T-cell (primary cell): ENCODE data around the gene RAB31. TPM values are rescaled to one million over a fixed set of nuclear protein-coding genes. Genes with fewer than 3 reads are reported as not detected.
"Not testable (repeated sequence)": the region's sequence is repeated elsewhere in the genome, so short reads cannot be mapped to it uniquely, and the experiment has no call there.

Experiments used
- ATAC-seq, 4 experiments: fragments of 200-7000 bp in 3 of 4; fragments of 150-1000 bp in 1 of 4; cut with Tn5 transposase; replicated peaks in 1 of 4; 1 replicate in 3 of 4; 2 replicates in 1 of 4; pipeline ENCODE4 v1.10.0; 2021; ENCODE audit warnings: moderate library complexity in 3 of 4, mild to moderate bottlenecking in 2 of 4, moderate number of reproducible peaks in 1 of 4
- CTCF ChIA-PET, 2 donors: fragments of 300-600 bp; sonication (Branson Sonifier 250); formaldehyde crosslinking; loops; one replicate each; lab custom pipeline; 2022; ENCODE audit warnings: antibody characterized with exemption in 2 of 2; lab: Charles Lee
- POLR2A ChIA-PET, 2 donors: fragments of 300-600 bp; sonication (Branson Sonifier 250); formaldehyde crosslinking; loops; one replicate each; lab custom pipeline; 2022; ENCODE audit warnings: antibody characterized with exemption in 2 of 2; lab: Charles Lee
- DNase-seq, 35 experiments: peaks; one replicate each; pipeline versions ENCODE4 v3.0.0 to v3.0.0-alpha.2; 2013 to 2023
- H3K27ac ChIP-seq: one replicate; pipeline ENCODE4 v1.5.1; 2013; ENCODE audit warnings: low read length
- H3K27me3 ChIP-seq, 2 experiments: replicated peaks in 1 of 2; 1 replicate in 1 of 2; 2 replicates in 1 of 2; pipeline versions ENCODE4 v1.6.1 to v1.7.0; 2013; ENCODE audit warnings: low read length in 1 of 2, mixed read lengths in 1 of 2; ENCODE audit not compliant: control insufficient read depth in 2 of 2, insufficient read depth in 2 of 2; ENCODE audit errors: extremely low read depth in 1 of 2
- H3K36me3 ChIP-seq, 2 donors: 1 replicate in 1 of 2; 2 replicates in 1 of 2; pipeline versions ENCODE4 v1.6.1 to v1.7.0; 2013; ENCODE audit warnings: low read length in 1 of 2; ENCODE audit not compliant: control insufficient read depth in 2 of 2, insufficient read depth in 1 of 2; ENCODE audit errors: extremely low read depth in 1 of 2
- H3K4me1 ChIP-seq, 2 experiments: 1 replicate in 1 of 2; 2 replicates in 1 of 2; pipeline versions ENCODE4 v1.6.1 to v1.7.0; 2013; ENCODE audit warnings: low read length in 2 of 2, mixed read lengths in 1 of 2; ENCODE audit not compliant: insufficient read depth in 2 of 2, control insufficient read depth in 1 of 2; ENCODE audit errors: extremely low read depth in 1 of 2
- H3K4me3 ChIP-seq, 2 donors: 1 replicate in 1 of 2; 2 replicates in 1 of 2; pipeline versions ENCODE4 v1.5.1 to v1.7.0; 2013; ENCODE audit warnings: mild to moderate bottlenecking in 2 of 2, low read length in 1 of 2, moderate library complexity in 1 of 2; ENCODE audit not compliant: control insufficient read depth in 1 of 2; ENCODE audit errors: extremely low read depth in 1 of 2
- H3K9me3 ChIP-seq: 2 replicates; pipeline ENCODE4 v1.7.0; 2013
- H3K27ac Mint-ChIP-seq, 2 donors: one replicate each; pipeline ENCODE4 v1.8.0; 2020 to 2021; ENCODE audit warnings: mild to moderate bottlenecking in 2 of 2, mixed read lengths in 2 of 2
- H3K27me3 Mint-ChIP-seq, 2 donors: one replicate each; pipeline ENCODE4 v1.8.0; 2021 to 2022; ENCODE audit warnings: mixed read lengths in 2 of 2
- H3K36me3 Mint-ChIP-seq: one replicate; pipeline ENCODE4 v1.8.0; 2021; ENCODE audit warnings: mixed read lengths
- H3K4me1 Mint-ChIP-seq, 3 donors: one replicate each; pipeline ENCODE4 v1.8.0; 2020 to 2022; ENCODE audit warnings: mixed read lengths in 3 of 3, mild to moderate bottlenecking in 1 of 3
- H3K4me3 Mint-ChIP-seq, 3 donors: one replicate each; pipeline ENCODE4 v1.8.0; 2020 to 2022; ENCODE audit warnings: mild to moderate bottlenecking in 3 of 3, mixed read lengths in 3 of 3, moderate library complexity in 3 of 3
- H3K9me3 Mint-ChIP-seq, 3 donors: one replicate each; pipeline ENCODE4 v1.8.0; 2020 to 2022; ENCODE audit warnings: mixed read lengths in 3 of 3
- WGBS: methylation state at CpG from one replicate; pipeline ENCODE4 v1.1.5; 2013; ENCODE audit warnings: missing lambda C conversion rate; ENCODE audit not compliant: insufficient coverage; 5-methylcytosine and 5-hydroxymethylcytosine counted together
- total RNA-seq, 35 experiments: library from RNA in 6 of 35; stranded (reverse) in 6 of 35; fragments of 120-200 nt in 1 of 35; gene quantifications; one replicate each; pipeline versions ENCODE4 v1.2.1 to v1.2.4 and lab custom pipeline; 2013 to 2026

The RAB31 gene
- total RNA-seq, 5 donors from 2014 or later (not counting 1 experiment from before 2014, with no cell fraction given), result 0.60 to 2.0 (median 1.5) TPM

DNA sequence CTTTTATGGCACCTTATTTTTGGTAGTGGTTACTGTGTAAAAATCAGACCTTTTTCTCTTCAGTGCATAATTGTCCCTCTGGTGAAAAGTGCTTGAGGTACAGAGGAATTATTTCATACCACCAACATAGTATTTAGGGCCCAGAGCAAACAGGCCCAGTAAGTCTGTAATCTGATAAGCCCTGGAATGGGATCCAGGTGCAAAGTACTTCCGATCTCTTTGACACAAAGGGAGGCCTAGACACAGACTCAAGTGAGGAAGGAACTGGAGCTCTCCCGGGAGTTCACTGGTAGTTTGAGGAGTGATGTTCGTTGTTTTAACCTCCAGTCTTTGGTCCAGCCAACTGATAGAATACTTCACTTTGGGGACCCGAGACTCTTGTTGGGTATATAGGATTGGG is 57.4 kb downstream of the RAB31 start:
- no peaks in the 10 kb centered on the region for H3K36me3 Mint-ChIP-seq
- H3K9me3 Mint-ChIP-seq, result no peaks in the 10 kb centered on the region
- no peak overlapping the region for H3K27ac Mint-ChIP-seq
- H3K4me3 Mint-ChIP-seq, result no peak overlapping the region
- ATAC-seq (no peak), DNase-seq (no peak)
- WGBS, result no CpG with 5 or more reads among the region's 4 CpGs
- H3K9me3 ChIP-seq, result no peaks in the 10 kb centered on the region
- no peaks in the 10 kb centered on the region for H3K36me3 ChIP-seq
- peaks cover 3 to 12% of the 10 kb centered on the region in 2 donors for H3K27me3 Mint-ChIP-seq
- no peak overlapping the region for H3K27ac ChIP-seq
- no peaks in the 10 kb centered on the region for H3K4me1 Mint-ChIP-seq
- ChIA-PET POLR2A (no interaction called here), CTCF (no interaction called here)
- peaks cover 0 to 5% of the 10 kb centered on the region in 2 experiments for H3K27me3 ChIP-seq
- no peak overlapping the region for H3K4me3 ChIP-seq
- H3K4me1 ChIP-seq, result no peaks in the 10 kb centered on the region

DNA sequence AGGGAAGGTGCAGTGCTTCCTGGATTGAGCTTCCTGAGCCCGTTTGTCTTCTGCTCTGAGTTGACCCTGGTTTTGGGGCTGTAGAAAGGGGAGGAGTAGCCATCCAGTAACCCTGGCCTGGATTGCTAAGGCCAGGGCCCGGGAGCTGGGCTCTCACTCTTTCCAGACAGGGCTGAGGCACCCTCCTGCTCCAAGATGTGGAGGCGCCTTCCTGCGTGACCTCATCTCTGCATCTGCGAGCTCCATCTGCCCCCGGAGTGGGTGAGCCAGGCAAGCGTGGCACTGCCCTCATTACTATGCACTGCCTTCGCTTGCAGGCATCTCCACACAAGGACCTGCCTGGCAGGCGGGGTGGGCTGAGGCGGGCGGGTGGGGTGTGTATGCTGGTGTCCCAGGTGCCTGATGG is 58.0 kb downstream of the RAB31 start:
- H3K27ac ChIP-seq, result no peak overlapping the region
- H3K36me3 ChIP-seq, result no peaks in the 10 kb centered on the region
- H3K27ac Mint-ChIP-seq, result no peak overlapping the region
- H3K9me3 ChIP-seq, result no peaks in the 10 kb centered on the region
- no peaks in the 10 kb centered on the region for H3K4me1 ChIP-seq
- ATAC-seq, result peak in 1 of 4 experiments; percentile 19
- no peak overlapping the region for H3K4me3 ChIP-seq
- DNase-seq, result no peak
- POLR2A ChIA-PET, result no interaction called here
- CTCF ChIA-PET, result no interaction called here
- H3K27me3 Mint-ChIP-seq, result peaks cover 0 to 12% of the 10 kb centered on the region in 2 donors
- H3K36me3 Mint-ChIP-seq, result no peaks in the 10 kb centered on the region
- no peaks in the 10 kb centered on the region for H3K9me3 Mint-ChIP-seq
- H3K4me3 Mint-ChIP-seq, result no peak overlapping the region
- peaks cover 0 to 5% of the 10 kb centered on the region in 2 experiments for H3K27me3 ChIP-seq
- 69% methylated on average over 9 of the region's 11 CpGs for WGBS
- no peaks in the 10 kb centered on the region for H3K4me1 Mint-ChIP-seq

DNA sequence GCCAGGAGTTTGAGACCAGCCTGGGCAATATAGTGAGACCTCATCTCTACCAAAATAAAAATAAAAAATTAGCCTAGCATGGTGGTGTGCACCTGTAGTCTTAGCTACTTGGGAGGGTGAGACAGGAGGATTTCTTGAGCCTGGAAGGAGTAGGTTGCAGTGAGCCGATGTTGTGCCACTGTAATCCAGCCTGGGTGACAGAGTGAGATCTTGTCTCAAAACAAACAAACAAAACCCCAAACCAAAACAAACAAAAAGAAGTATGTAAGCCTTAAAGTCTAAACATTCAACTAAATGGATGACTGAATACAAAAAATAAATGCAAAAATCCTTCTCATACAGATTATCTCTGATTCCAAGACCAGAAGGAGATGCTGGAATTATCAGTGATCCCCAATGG is 58.6 kb downstream of the RAB31 start:
- Histone ChIP-seq H3K4me3 (no peak overlapping the region), H3K9me3 (no peaks in the 10 kb centered on the region), H3K4me1 (no peaks in the 10 kb centered on the region), H3K27me3 (peaks cover 0 to 6% of the 10 kb centered on the region in 2 experiments), H3K36me3 (no peaks in the 10 kb centered on the region), H3K27ac (no peak overlapping the region)
- Mint-ChIP-seq H3K4me3 (no peak overlapping the region), H3K9me3 (no peaks in the 10 kb centered on the region), H3K4me1 (peaks cover 0 to 5% (median 0%) of the 10 kb centered on the region in 3 donors), H3K36me3 (no peaks in the 10 kb centered on the region), H3K27ac (no peak overlapping the region), H3K27me3 (peaks cover under 1 to 18% of the 10 kb centered on the region in 2 donors)
- WGBS, result no CpG with 5 or more reads among the region's 1 CpG
- no peak for ATAC-seq
- ChIA-PET CTCF (no interaction called here), POLR2A (no interaction called here)
- DNase-seq, result no peak

DNA sequence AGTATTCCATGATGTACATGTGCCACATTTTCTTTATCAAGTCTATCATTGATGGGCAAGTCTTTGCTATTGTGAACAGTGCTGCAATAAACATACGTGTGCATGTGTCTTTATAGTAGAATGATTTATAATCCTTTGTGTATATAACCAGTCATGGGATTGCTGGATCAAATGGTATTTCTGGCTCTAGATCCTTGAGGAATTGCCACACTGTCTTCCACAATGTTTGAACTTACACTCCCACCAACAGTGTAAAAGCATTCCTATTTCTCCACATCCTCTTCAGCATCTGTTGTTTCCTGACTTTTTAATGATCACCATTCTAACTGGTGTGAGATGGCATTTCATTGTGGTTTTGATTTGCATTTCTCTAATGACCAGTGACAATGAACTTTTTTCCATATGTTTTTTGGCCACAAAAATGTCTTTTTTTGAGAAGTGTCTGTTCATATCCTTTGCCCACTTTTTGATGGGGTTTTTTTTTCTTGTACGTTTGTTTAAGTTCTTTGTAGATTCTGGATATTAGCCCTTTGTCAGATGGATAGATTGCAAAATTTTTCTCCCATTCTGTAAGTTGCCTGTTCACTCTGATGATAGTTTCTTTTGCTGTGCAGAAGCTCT is 60.1 kb downstream of the RAB31 start:
- H3K4me1 ChIP-seq, H3K36me3 Mint-ChIP-seq, H3K36me3 ChIP-seq, H3K4me3 ChIP-seq, CTCF ChIA-PET, H3K27ac Mint-ChIP-seq, POLR2A ChIA-PET, ATAC-seq, H3K9me3 ChIP-seq, H3K4me1 Mint-ChIP-seq, H3K9me3 Mint-ChIP-seq, H3K27ac ChIP-seq, H3K4me3 Mint-ChIP-seq, DNase-seq: not testable (repeated sequence)
- no CpG with 5 or more reads among the region's 2 CpGs for WGBS
- H3K27me3 Mint-ChIP-seq, result peaks cover 10 to 28% of the 10 kb centered on the region in 2 donors
- peaks cover 0 to 16% of the 10 kb centered on the region in 2 experiments for H3K27me3 ChIP-seq

DNA sequence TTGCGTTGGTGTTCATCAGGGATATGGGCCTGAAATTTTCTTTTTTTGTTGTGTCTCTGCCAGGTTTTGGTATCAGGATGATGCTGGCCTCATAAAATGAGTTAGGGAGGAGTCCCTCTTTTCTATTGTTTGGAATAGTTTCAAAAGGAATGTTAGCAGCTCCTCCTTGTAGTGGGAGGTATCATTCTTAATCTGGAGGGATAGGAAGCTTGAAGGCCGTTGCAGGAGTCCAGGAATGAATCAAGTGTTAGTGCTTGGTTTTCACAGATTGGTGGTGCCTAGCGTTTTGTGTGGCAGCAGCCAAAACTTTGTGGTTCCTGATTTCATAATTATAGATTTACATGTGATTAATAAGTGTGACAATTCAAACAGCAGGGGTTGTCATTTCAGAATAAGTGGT is 62.0 kb downstream of the RAB31 start:
- not testable (repeated sequence) for H3K4me1 ChIP-seq, ATAC-seq, H3K4me1 Mint-ChIP-seq, H3K9me3 Mint-ChIP-seq, H3K36me3 Mint-ChIP-seq, H3K27ac Mint-ChIP-seq, H3K4me3 ChIP-seq, H3K4me3 Mint-ChIP-seq, H3K36me3 ChIP-seq, DNase-seq, H3K27ac ChIP-seq, H3K9me3 ChIP-seq
- WGBS, result 42% methylated on average over 2 of the region's 3 CpGs
- CTCF ChIA-PET, result interaction anchor here in 1 of 2 donors (0.6 kb wide), 1 partner anchor 490 kb away, joined by 4 read pairs; no protein-coding TSS in a partner anchor
- H3K27me3 Mint-ChIP-seq, result peaks cover 14 to 32% of the 10 kb centered on the region in 2 donors
- POLR2A ChIA-PET, result interaction anchor here in 1 of 2 donors (0.7 kb wide), 1 partner anchor 41 kb away, joined by 3 read pairs; no protein-coding TSS in a partner anchor
- peaks cover 0 to 21% of the 10 kb centered on the region in 2 experiments for H3K27me3 ChIP-seq

DNA sequence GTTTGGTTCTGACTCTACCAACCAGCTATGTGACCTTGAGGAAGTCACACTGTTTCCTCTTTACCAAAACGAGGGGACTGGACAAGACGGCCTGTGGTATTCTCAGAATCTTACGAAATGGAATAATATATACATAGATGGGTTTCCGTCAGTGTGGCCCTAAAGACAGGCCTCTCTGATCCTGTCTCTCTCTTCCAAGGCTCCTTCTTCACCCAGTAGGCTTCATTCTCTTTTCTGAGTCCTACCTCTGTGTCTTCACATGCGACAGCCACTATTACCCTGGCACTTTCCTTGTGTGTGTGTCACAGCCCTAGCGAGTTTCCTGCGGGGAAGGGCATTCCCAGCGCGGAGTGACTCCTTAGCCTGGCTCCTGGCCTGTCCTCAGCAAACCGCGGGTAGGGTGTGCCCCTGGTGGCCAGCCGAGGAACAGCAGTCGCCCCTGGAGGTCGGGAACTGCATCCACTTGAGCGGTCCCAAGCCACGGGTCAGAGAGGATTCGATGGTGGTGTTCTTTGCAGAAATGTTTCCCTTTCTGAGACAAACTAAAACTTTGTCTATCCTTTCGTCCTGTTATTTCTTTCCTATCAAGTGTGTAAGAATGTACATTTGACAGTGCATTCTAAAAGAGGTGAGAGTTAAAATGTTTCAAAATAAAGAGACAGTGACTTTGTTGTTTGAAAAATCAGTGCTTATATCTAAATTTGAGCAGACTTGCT is 63.3 kb downstream of the RAB31 start:
- no peak overlapping the region for H3K4me3 Mint-ChIP-seq
- Histone ChIP-seq H3K9me3 (no peaks in the 10 kb centered on the region), H3K27me3 (peaks cover 0 to 21% of the 10 kb centered on the region in 2 experiments), H3K27ac (no peak overlapping the region), H3K4me3 (no peak overlapping the region), H3K4me1 (no peaks in the 10 kb centered on the region), H3K36me3 (no peaks in the 10 kb centered on the region)
- CTCF ChIA-PET, result no interaction called here
- no peaks in the 10 kb centered on the region for H3K36me3 Mint-ChIP-seq
- ATAC-seq (peak in 2 of 4 experiments; percentile 29 to 54), DNase-seq (peak in 23 of 35 experiments; percentile 7 to 50 (median 26))
- H3K9me3 Mint-ChIP-seq, result no peaks in the 10 kb centered on the region
- no peak overlapping the region for H3K27ac Mint-ChIP-seq
- WGBS, result 32% methylated on average over 10 of the region's 18 CpGs
- peaks cover 25 to 35% of the 10 kb centered on the region in 2 donors for H3K27me3 Mint-ChIP-seq
- peaks cover 0 to 5% (median 0%) of the 10 kb centered on the region in 3 donors for H3K4me1 Mint-ChIP-seq
- POLR2A ChIA-PET, result no interaction called here
